Measurements from ENCODE around the gene PCDHGA5.
"Not testable (repeated sequence)": the region's sequence is repeated elsewhere in the genome, so short reads cannot be mapped to it uniquely, and the experiment has no call there.

Gene PCDHGA5

GRCh38 chr5:141387557-141388311, 23.8 kb downstream of the PCDHGA5 start, which contains the start of gene PCDHGB4:
Gene PCDHGB4 (plus strand): TSS chr5:141387698. CDS start chr5:141387885, 187 bp downstream.
- DNase-seq (ENCODE audit: low read depth in 3 of 3), result peak in 1 of 3 experiments; percentile 24

- DNase-seq (ENCODE audit: low read depth in 3 of 3), result no peak
Observed at GRCh38 chr5:141388661-141389060, 24.7 kb downstream of the PCDHGA5 start.

GRCh38 chr5:141389153-141390042, 25.4 kb downstream of the PCDHGA5 start:
- DNase-seq (ENCODE audit: low read depth in 3 of 3), result no peak

- DNase-seq (ENCODE audit: low read depth in 3 of 3), result no peak
Observed at GRCh38 chr5:141392429-141393198, 28.7 kb downstream of the PCDHGA5 start, which contains the start of gene PCDHGA8. Gene PCDHGA8 (plus strand): TSS chr5:141392633. CDS start chr5:141392814, 181 bp downstream.

DNA sequence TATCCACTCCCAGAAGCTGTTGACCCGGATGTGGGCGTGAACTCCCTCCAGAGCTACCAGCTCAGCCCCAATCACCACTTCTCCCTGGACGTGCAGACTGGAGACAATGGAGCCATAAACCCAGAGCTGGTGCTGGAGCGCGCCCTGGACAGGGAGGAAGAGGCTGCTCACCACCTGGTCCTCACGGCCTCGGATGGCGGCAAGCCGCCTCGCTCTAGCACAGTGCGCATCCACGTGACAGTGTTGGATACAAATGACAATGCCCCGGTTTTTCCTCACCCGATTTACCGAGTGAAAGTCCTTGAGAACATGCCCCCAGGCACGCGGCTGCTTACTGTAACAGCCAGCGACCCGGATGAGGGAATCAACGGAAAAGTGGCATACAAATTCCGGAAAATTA, 29.3 kb downstream of the PCDHGA5 start:
- DNase-seq (ENCODE audit: low read depth in 3 of 3), result no peak

- DNase-seq (ENCODE audit: low read depth in 3 of 3), result not testable (repeated sequence)
Observed at GRCh38 chr5:141394401-141395187, 30.6 kb downstream of the PCDHGA5 start.

GRCh38 chr5:141397756-141398551, 34.0 kb downstream of the PCDHGA5 start, which contains the start of gene PCDHGB5:
Gene PCDHGB5 (plus strand): TSS chr5:141397947. CDS start chr5:141398128, 181 bp downstream.
- DNase-seq (ENCODE audit: low read depth in 3 of 3), result peak in 1 of 3 experiments; percentile 44

DNA sequence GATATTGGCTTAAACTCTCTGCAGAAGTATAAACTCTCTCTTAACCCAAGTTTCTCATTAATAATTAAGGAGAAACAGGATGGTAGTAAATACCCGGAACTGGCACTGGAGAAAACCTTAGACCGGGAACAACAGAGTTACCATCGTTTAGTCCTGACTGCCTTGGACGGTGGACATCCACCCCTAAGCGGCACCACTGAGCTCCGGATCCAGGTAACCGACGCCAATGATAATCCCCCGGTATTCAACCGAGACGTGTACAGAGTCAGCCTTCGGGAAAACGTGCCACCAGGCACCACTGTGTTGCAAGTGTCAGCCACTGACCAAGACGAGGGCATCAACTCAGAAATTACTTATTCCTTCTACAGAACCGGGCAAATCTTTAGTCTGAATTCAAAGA, 34.6 kb downstream of the PCDHGA5 start:
- no peak for DNase-seq (ENCODE audit: low read depth in 3 of 3)

- DNase-seq (ENCODE audit: low read depth in 3 of 3), result no peak
Observed at GRCh38 chr5:141399555-141400258, 35.7 kb downstream of the PCDHGA5 start.

DNA sequence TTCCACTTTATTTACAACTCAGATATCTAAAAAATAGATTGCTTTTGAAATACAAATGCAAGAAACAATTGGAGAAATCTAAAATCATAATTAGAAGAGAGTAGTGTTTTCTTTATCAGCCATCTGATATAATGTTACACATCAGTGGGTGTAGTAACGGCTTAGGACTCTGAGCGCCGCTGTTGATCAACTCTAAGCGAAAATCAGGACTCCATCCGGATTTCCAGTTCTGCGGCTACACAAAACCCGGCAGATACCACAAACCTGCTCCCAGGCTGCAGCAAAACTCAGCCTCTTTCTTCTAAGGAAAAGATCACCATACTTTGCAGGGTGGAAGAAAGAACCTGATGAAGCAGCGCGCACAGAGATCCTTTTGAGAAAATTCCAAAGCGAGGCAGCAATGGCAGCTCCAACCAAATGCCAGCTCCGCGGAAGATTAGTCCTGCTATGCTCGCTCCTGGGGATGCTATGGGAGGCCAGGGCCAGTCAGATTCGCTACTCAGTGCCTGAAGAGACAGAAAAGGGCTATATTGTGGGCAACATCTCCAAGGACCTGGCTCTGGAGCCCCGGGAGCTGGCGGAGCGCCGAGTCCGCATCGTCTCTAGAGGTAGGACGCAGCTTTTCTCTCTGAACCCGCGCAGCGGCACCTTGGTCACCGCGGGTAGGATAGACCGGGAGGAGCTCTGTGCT, 38.7 kb downstream of the PCDHGA5 start, which contains the start of gene PCDHGA9:
Gene PCDHGA9 (plus strand): TSS at position 226 of the 691 bp plus-strand sequence. CDS start 175 bp downstream, at position 401.
- no peak for DNase-seq (ENCODE audit: low read depth in 3 of 3)

GRCh38 chr5:141403387-141403786, 39.4 kb downstream of the PCDHGA5 start:
- DNase-seq (ENCODE audit: low read depth in 3 of 3), result no peak

DNA sequence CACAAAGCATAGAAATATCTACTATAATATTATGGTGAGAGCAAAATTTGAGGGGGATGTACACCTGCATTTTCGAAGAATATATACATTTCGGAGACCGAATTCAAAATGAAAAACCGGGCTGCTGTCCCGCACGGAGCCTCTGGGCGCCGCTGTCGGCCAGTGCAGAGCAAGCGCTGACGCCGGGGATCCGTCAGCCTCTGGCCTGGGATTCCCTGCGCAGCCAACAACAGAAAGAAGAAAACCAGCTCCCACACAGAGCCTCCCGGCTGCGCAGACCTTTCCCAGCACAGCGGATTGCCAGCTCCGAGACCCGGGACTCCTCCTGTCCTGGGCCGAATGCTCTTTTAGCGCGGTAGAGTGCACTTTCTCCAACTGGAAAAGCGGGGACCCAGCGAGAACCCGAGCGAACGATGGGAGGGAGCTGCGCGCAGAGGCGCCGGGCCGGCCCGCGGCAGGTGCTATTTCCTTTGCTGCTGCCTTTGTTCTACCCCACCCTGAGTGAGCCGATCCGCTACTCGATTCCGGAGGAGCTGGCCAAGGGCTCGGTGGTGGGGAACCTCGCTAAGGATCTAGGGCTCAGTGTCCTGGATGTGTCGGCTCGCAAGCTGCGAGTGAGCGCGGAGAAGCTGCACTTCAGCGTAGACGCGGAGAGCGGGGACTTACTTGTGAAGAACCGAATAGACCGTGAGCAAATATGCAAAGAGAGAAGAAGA, 44.0 kb downstream of the PCDHGA5 start, which contains the start of gene PCDHGB6:
Gene PCDHGB6 (plus strand): TSS at position 232 of the 716 bp plus-strand sequence. CDS start 182 bp downstream, at position 414.
- peak in 1 of 3 experiments; percentile 39 for DNase-seq (ENCODE audit: low read depth in 3 of 3)

- DNase-seq (ENCODE audit: low read depth in 3 of 3), result no peak
Observed at GRCh38 chr5:141409598-141410306, 45.8 kb downstream of the PCDHGA5 start.

GRCh38 chr5:141411575-141411974, 47.6 kb downstream of the PCDHGA5 start:
- DNase-seq (ENCODE audit: low read depth in 3 of 3), result no peak

DNA sequence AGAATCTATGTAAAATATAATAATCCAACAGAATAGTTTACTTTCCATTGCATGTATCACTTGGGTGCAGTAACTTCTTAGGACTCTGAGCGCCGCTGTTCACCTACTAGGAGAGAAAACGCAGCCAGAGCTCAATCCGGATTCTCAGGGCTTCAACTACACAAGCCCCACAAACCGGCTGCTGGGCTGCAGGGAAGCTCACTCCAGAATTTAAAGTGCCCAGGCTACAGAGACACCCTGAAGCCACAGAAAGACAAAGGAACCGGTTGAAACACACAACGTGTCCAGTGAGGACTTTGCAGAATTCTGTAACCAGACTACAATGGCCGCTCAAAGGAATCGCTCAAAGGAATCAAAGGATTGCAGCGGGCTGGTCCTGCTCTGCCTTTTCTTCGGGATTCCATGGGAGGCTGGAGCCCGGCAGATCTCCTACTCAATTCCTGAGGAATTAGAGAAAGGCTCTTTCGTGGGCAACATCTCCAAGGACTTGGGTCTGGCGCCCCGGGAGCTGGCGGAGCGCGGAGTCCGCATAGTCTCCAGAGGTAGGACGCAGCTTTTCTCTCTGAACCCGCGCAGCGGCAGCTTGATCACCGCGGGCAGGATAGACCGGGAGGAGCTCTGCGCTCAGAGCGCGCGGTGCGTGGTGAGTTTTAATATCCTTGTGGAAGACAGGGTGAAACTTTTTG, 49.0 kb downstream of the PCDHGA5 start, which contains the start of gene PCDHGA10:
Gene PCDHGA10 (plus strand): TSS at position 134 of the 686 bp plus-strand sequence. CDS start 189 bp downstream, at position 323.
- DNase-seq (ENCODE audit: low read depth in 3 of 3), result peak in 2 of 3 experiments; percentile 32 to 49

DNA sequence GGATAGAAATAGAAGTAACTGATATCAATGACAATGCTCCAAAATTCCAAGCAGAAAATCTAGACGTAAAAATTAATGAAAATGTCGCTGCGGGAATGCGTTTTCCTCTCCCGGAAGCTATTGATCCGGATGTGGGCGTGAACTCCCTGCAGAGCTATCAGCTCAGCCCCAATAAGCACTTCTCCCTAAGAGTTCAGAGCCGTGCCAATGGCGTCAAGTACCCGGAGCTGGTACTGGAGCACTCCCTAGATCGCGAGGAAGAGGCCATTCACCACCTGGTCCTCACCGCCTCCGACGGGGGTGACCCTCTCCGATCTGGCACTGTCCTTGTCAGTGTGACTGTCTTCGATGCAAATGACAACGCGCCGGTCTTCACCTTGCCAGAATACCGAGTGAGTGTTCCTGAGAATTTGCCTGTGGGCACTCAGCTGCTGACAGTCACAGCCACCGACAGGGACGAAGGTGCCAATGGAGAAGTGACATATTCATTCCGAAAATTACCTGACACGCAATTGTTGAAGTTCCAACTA, 49.6 kb downstream of the PCDHGA5 start:
- no peak for DNase-seq (ENCODE audit: low read depth in 3 of 3)
